IMR-90 (cell line): ENCODE results near the gene RMI2.

Experiments used
- BHLHE40 ChIP-seq: fragments of 150-350 bp; IDR thresholded peaks from 2 replicates; pipeline ENCODE4 v1.6.1; 2016; ENCODE audit warnings: mild to moderate bottlenecking, low read depth, low read length
- CEBPB ChIP-seq: IDR thresholded peaks from 2 replicates; pipeline ENCODE4 v1.6.1; 2012; ENCODE audit warnings: low read depth, low read length, improper control_type of control experiment
- FOS ChIP-seq: fragments of 150-350 bp; IDR thresholded peaks from 2 replicates; pipeline ENCODE4 v1.6.1; 2016; ENCODE audit warnings: low read depth, low read length
- POLR2A ChIP-seq: IDR thresholded peaks from 2 replicates; pipeline ENCODE4 v1.6.1; 2012; ENCODE audit warnings: mild to moderate bottlenecking, low read depth, low read length
- RFX5 ChIP-seq: IDR thresholded peaks from 2 replicates; pipeline ENCODE4 v1.8.0; 2012; ENCODE audit warnings: low read depth, mild to moderate bottlenecking, low read length, moderate library complexity
- SMC3 ChIP-seq: fragments of 150-350 bp; IDR thresholded peaks from 2 replicates; pipeline ENCODE4 v1.6.1; 2016; ENCODE audit warnings: low read depth, mild to moderate bottlenecking, antibody characterized with exemption, low read length, moderate library complexity
- TF ChIP-seq, protein P1 (sequence below): conservative IDR thresholded peaks from 2 replicates; pipeline ENCODE4 v1.5.1; 2012; ENCODE audit warnings: mild to moderate bottlenecking, low read depth, low read length, improper control_type of control experiment

- TF ChIP-seq, protein P1, sequence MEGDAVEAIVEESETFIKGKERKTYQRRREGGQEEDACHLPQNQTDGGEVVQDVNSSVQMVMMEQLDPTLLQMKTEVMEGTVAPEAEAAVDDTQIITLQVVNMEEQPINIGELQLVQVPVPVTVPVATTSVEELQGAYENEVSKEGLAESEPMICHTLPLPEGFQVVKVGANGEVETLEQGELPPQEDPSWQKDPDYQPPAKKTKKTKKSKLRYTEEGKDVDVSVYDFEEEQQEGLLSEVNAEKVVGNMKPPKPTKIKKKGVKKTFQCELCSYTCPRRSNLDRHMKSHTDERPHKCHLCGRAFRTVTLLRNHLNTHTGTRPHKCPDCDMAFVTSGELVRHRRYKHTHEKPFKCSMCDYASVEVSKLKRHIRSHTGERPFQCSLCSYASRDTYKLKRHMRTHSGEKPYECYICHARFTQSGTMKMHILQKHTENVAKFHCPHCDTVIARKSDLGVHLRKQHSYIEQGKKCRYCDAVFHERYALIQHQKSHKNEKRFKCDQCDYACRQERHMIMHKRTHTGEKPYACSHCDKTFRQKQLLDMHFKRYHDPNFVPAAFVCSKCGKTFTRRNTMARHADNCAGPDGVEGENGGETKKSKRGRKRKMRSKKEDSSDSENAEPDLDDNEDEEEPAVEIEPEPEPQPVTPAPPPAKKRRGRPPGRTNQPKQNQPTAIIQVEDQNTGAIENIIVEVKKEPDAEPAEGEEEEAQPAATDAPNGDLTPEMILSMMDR, result no peak
- TF ChIP-seq POLR2A (no peak), BHLHE40 (no peak), SMC3 (no peak), FOS (no peak), RFX5 (no peak), CEBPB (no peak)
Measured at GRCh38 chr16:11318817-11319216, 26.4 kb upstream of the RMI2 start.
